SK-N-SH treated with all-trans-retinoic acid at 6 μM for 48 hours (cell line): Measurements from ENCODE around the gene KCNJ13.

Experiments used
- ATAC-seq: fragments of 200-7000 bp; cut with Tn5 transposase; 3 replicates; pipeline ENCODE4 v1.9.1; 2020; ENCODE audit warnings: mild to moderate bottlenecking, moderate library complexity
- ARNTL ChIP-seq: fragments of 450-650 bp; formaldehyde crosslinking; IDR thresholded peaks from 2 replicates; pipeline ENCODE4 v1.5.0; 2020; ENCODE audit warnings: low read depth, mild to moderate bottlenecking, moderate library complexity, borderline replicate concordance
- BACH2 ChIP-seq: fragments of 250-450 bp; sonication (Bioruptor Pico); IDR thresholded peaks from 2 replicates; pipeline ENCODE4 v1.9.0; 2021; ENCODE audit warnings: mild to moderate bottlenecking, borderline replicate concordance
- CREB5 ChIP-seq: fragments of 250-450 bp; sonication (Bioruptor Pico); IDR thresholded peaks from 2 replicates; pipeline ENCODE4 v1.5.1; 2020; ENCODE audit warnings: low read depth, mild to moderate bottlenecking, moderate library complexity
- CSDC2 ChIP-seq: fragments of 250-450 bp; sonication (Bioruptor Pico); IDR thresholded peaks from 2 replicates; pipeline ENCODE4 v1.5.0; 2020; ENCODE audit warnings: mild to moderate bottlenecking, moderate library complexity
- ESRRG ChIP-seq: fragments of 250-450 bp; sonication (Bioruptor Pico); IDR thresholded peaks from 2 replicates; pipeline ENCODE4 v1.6.1; 2021; ENCODE audit warnings: mild to moderate bottlenecking
- GLIS3 ChIP-seq: fragments of 250-450 bp; sonication (Bioruptor Pico); IDR thresholded peaks from 2 replicates; pipeline ENCODE4 v1.5.0; 2020; ENCODE audit warnings: mild to moderate bottlenecking, moderate library complexity
- ISL1 ChIP-seq: fragments of 250-450 bp; sonication (Bioruptor Pico); IDR thresholded peaks from 2 replicates; pipeline ENCODE4 v2.1.2; 2022; ENCODE audit warnings: mild to moderate bottlenecking, moderate library complexity
- OSR1 ChIP-seq: fragments of 250-450 bp; sonication (Bioruptor Pico); IDR thresholded peaks from 2 replicates; pipeline ENCODE4 v1.8.0; 2022; ENCODE audit warnings: moderate library complexity, mild to moderate bottlenecking, inconsistent platforms
- PATZ1 ChIP-seq: fragments of 250-450 bp; sonication (Bioruptor Pico); IDR thresholded peaks from 2 replicates; pipeline ENCODE4 v1.8.0; 2020; ENCODE audit warnings: mild to moderate bottlenecking, moderate library complexity, borderline replicate concordance
- POU6F1 ChIP-seq: fragments of 250-450 bp; sonication (Bioruptor Pico); IDR thresholded peaks from 2 replicates; pipeline ENCODE4 v1.8.0; 2021; ENCODE audit warnings: low read depth, mild to moderate bottlenecking, moderate library complexity, borderline replicate concordance
- PPARA ChIP-seq: fragments of 250-450 bp; sonication (Bioruptor Pico); IDR thresholded peaks from 2 replicates; pipeline ENCODE4 v1.5.0; 2020; ENCODE audit warnings: mild to moderate bottlenecking, borderline replicate concordance
- RARB ChIP-seq: fragments of 250-450 bp; sonication (Bioruptor Pico); IDR thresholded peaks from 2 replicates; pipeline ENCODE4 v1.8.0; 2021; ENCODE audit warnings: mild to moderate bottlenecking, moderate library complexity
- SNAI2 ChIP-seq: fragments of 250-450 bp; sonication (Bioruptor Pico); IDR thresholded peaks from 2 replicates; pipeline ENCODE4 v1.5.0; 2020; ENCODE audit warnings: mild to moderate bottlenecking, moderate library complexity
- TCF4 ChIP-seq: fragments of 250-450 bp; sonication (Bioruptor Pico); IDR thresholded peaks from 2 replicates; pipeline ENCODE4 v1.8.0; 2021; ENCODE audit warnings: mild to moderate bottlenecking, moderate library complexity, borderline replicate concordance
- TOX ChIP-seq: fragments of 250-450 bp; sonication (Bioruptor Pico); IDR thresholded peaks from 2 replicates; pipeline ENCODE4 v1.8.0; 2021; ENCODE audit warnings: mild to moderate bottlenecking, moderate library complexity, borderline replicate concordance
- TSHZ2 ChIP-seq: fragments of 250-450 bp; sonication (Bioruptor Pico); IDR thresholded peaks from 2 replicates; pipeline ENCODE4 v1.5.0; 2020; ENCODE audit warnings: mild to moderate bottlenecking, moderate library complexity
- ZC3H10 ChIP-seq: fragments of 250-450 bp; sonication (Bioruptor Pico); IDR thresholded peaks from 2 replicates; pipeline ENCODE4 v1.5.1; 2021; ENCODE audit warnings: mild to moderate bottlenecking, moderate library complexity
- ZFP3 ChIP-seq: fragments of 250-450 bp; sonication (Bioruptor Pico); IDR thresholded peaks from 2 replicates; pipeline ENCODE4 v1.5.0; 2020; ENCODE audit warnings: mild to moderate bottlenecking, moderate library complexity
- ZFP30 ChIP-seq: fragments of 450-650 bp; formaldehyde crosslinking; IDR thresholded peaks from 2 replicates; pipeline ENCODE4 v1.5.0; 2022; ENCODE audit warnings: mild to moderate bottlenecking, moderate library complexity
- ZNF565 ChIP-seq: fragments of 450-650 bp; formaldehyde crosslinking; conservative IDR thresholded peaks from 2 replicates; pipeline ENCODE4 v1.5.0; 2020; ENCODE audit warnings: low read depth, mild to moderate bottlenecking, moderate library complexity
- ZNF8 ChIP-seq: fragments of 450-650 bp; formaldehyde crosslinking; IDR thresholded peaks from 2 replicates; pipeline ENCODE4 v1.5.0; 2020; ENCODE audit warnings: mild to moderate bottlenecking, moderate library complexity

Gene KCNJ13

GRCh38 chr2:232731470-232731869 is 44.9 kb downstream of the KCNJ13 start:
- peak; percentile 83 for ATAC-seq
- TF ChIP-seq TOX (CRISPR knock-in tag): no peak
- TF ChIP-seq GLIS3: no peak
- TF ChIP-seq ISL1 (CRISPR knock-in tag): peak; percentile 33; the same call in 1 of the 2 replicates

GRCh38 chr2:232728785-232729184 is 47.6 kb downstream of the KCNJ13 start:
- no peak for TF ChIP-seq CREB5 (CRISPR knock-in tag)
- no peak for TF ChIP-seq POU6F1
- TF ChIP-seq PATZ1 (CRISPR knock-in tag): no peak
- TF ChIP-seq ZNF8 (CRISPR knock-in tag): no peak
- no peak for TF ChIP-seq ISL1 (CRISPR knock-in tag)
- TF ChIP-seq ARNTL: no peak
- no peak for TF ChIP-seq ZC3H10 (CRISPR knock-in tag)
- no peak for TF ChIP-seq SNAI2 (CRISPR knock-in tag)
- TF ChIP-seq CSDC2: no peak
- no peak for TF ChIP-seq ZNF565 (CRISPR knock-in tag)
- TF ChIP-seq BACH2 (CRISPR knock-in tag): no peak
- TF ChIP-seq ZFP3 (CRISPR knock-in tag): no peak
- ATAC-seq: no peak

GRCh38 chr2:232723027-232723426 is 53.3 kb downstream of the KCNJ13 start:
- ATAC-seq: no peak
- TF ChIP-seq ESRRG (CRISPR knock-in tag) (no peak), RARB (CRISPR knock-in tag) (no peak), ARNTL (no peak), TSHZ2 (CRISPR knock-in tag) (no peak), BACH2 (CRISPR knock-in tag) (no peak), PPARA (CRISPR knock-in tag) (no peak), ISL1 (CRISPR knock-in tag) (no peak), CREB5 (CRISPR knock-in tag) (no peak), TOX (CRISPR knock-in tag) (no peak), ZNF565 (CRISPR knock-in tag) (no peak)

GRCh38 chr2:232721882-232722281 is 54.5 kb downstream of the KCNJ13 start:
- no peak for ATAC-seq
- no peak for TF ChIP-seq ARNTL
- no peak for TF ChIP-seq GLIS3
- no peak for TF ChIP-seq ESRRG (CRISPR knock-in tag)
- no peak for TF ChIP-seq PATZ1 (CRISPR knock-in tag)
- TF ChIP-seq TSHZ2 (CRISPR knock-in tag): no peak
- no peak for TF ChIP-seq SNAI2 (CRISPR knock-in tag)
- no peak for TF ChIP-seq BACH2 (CRISPR knock-in tag)
- no peak for TF ChIP-seq TOX (CRISPR knock-in tag)
- no peak for TF ChIP-seq CSDC2
- TF ChIP-seq ISL1 (CRISPR knock-in tag): no peak
- TF ChIP-seq OSR1 (CRISPR knock-in tag): no peak
- TF ChIP-seq TCF4: no peak
- TF ChIP-seq ZFP30 (CRISPR knock-in tag): no peak
- no peak for TF ChIP-seq ZNF565 (CRISPR knock-in tag)
- TF ChIP-seq ZC3H10 (CRISPR knock-in tag): no peak
